ENCODE measurements around the gene UNC13C. TPM values are rescaled to one million over a fixed set of nuclear protein-coding genes. Genes with fewer than 3 reads are reported as not detected.

The UNC13C gene
- total and polyA plus RNA-seq, 2 experiments from 2014 or later = 0.92 to 10.3 TPM

- Histone ChIP-seq H3K9me2 (replicated peaks; ENCODE audit: insufficient read depth) (no peaks in the 10 kb centered on the region), H3K79me2 (no peaks in the 10 kb centered on the region), H3K4me2 (no peak overlapping the region), H3K9me3 (ENCODE audit: low read depth) (no peaks in the 10 kb centered on the region), H3K4me3 (no peak overlapping the region), H3K27me3 (no peaks in the 10 kb centered on the region), H3K4me1 (ENCODE audit: insufficient read depth) (no peaks in the 10 kb centered on the region), H2AFZ (no peak overlapping the region), H4K20me1 (ENCODE audit: insufficient read depth, poor library complexity, severe bottlenecking) (no peaks in the 10 kb centered on the region), H3K27ac (no peak overlapping the region), H3K36me3 (replicated peaks; ENCODE audit: insufficient read depth, low read depth) (no peaks in the 10 kb centered on the region)
- DNase-seq (ENCODE audit: low spot score) = no peak
- 78% methylated on average over 3 of the region's 3 CpGs for WGBS (ENCODE audit: low lambda C conversion rate, missing lambda C conversion rate)
- no peak for TF ChIP-seq CTCF (IDR thresholded peaks at IDR 0.05; ENCODE audit: poor library complexity)
- no peak for TF ChIP-seq EZH2 (IDR thresholded peaks at IDR 0.05; ENCODE audit: borderline replicate concordance)
- no peak for TF ChIP-seq EZH2phosphoT487 (IDR thresholded peaks at IDR 0.05; ENCODE audit: low read depth, severe bottlenecking, unreplicated experiment)
These were observed 272.1 kb downstream of the UNC13C start for GRCh38 chr15:54250326-54250725.

- Histone ChIP-seq H3K4me3 (no peak overlapping the region), H3K36me3 (replicated peaks; ENCODE audit: insufficient read depth, low read depth) (no peaks in the 10 kb centered on the region), H3K27me3 (no peaks in the 10 kb centered on the region), H3K4me1 (ENCODE audit: insufficient read depth) (no peaks in the 10 kb centered on the region), H3K9me3 (ENCODE audit: low read depth) (no peaks in the 10 kb centered on the region), H3K27ac (no peak overlapping the region), H3K79me2 (no peaks in the 10 kb centered on the region), H3K9me2 (replicated peaks; ENCODE audit: insufficient read depth) (no peaks in the 10 kb centered on the region), H2AFZ (no peak overlapping the region), H3K4me2 (no peak overlapping the region), H4K20me1 (ENCODE audit: insufficient read depth, poor library complexity, severe bottlenecking) (no peaks in the 10 kb centered on the region)
- TF ChIP-seq EZH2phosphoT487 (IDR thresholded peaks at IDR 0.05; ENCODE audit: low read depth, severe bottlenecking, unreplicated experiment) = no peak
- no peak for TF ChIP-seq CTCF (IDR thresholded peaks at IDR 0.05; ENCODE audit: poor library complexity)
- no peak for TF ChIP-seq EZH2 (IDR thresholded peaks at IDR 0.05; ENCODE audit: borderline replicate concordance)
- DNase-seq (ENCODE audit: low spot score) = no peak
- WGBS (ENCODE audit: low lambda C conversion rate, missing lambda C conversion rate) = 79% methylated on average over 6 of the region's 6 CpGs
These were observed 277.9 kb downstream of the UNC13C start for GRCh38 chr15:54256190-54256589.

- H3K27ac ChIP-seq = no peak overlapping the region
- H3K79me2 ChIP-seq = no peaks in the 10 kb centered on the region
- no peak overlapping the region for H3K4me2 ChIP-seq
- no peaks in the 10 kb centered on the region for H3K27me3 ChIP-seq
- no peaks in the 10 kb centered on the region for H3K9me3 ChIP-seq (ENCODE audit: low read depth)
- TF ChIP-seq EZH2phosphoT487 (IDR thresholded peaks at IDR 0.05; ENCODE audit: low read depth, severe bottlenecking, unreplicated experiment) (no peak), EZH2 (IDR thresholded peaks at IDR 0.05; ENCODE audit: borderline replicate concordance) (no peak), CTCF (IDR thresholded peaks at IDR 0.05; ENCODE audit: poor library complexity) (no peak)
- no peaks in the 10 kb centered on the region for H4K20me1 ChIP-seq (ENCODE audit: insufficient read depth, poor library complexity, severe bottlenecking)
- no peak overlapping the region for H3K4me3 ChIP-seq
- no peaks in the 10 kb centered on the region for H3K36me3 ChIP-seq (replicated peaks; ENCODE audit: insufficient read depth, low read depth)
- WGBS (ENCODE audit: low lambda C conversion rate, missing lambda C conversion rate) = 23% methylated on average over 3 of the region's 3 CpGs
- no peak overlapping the region for H2AFZ ChIP-seq
- DNase-seq (ENCODE audit: low spot score) = no peak
- H3K9me2 ChIP-seq (replicated peaks; ENCODE audit: insufficient read depth) = no peaks in the 10 kb centered on the region
- no peaks in the 10 kb centered on the region for H3K4me1 ChIP-seq (ENCODE audit: insufficient read depth)
These were observed 295.7 kb downstream of the UNC13C start for GRCh38 chr15:54273928-54274327.

- Histone ChIP-seq H3K4me2 (no peak overlapping the region), H3K36me3 (replicated peaks; ENCODE audit: insufficient read depth, low read depth) (no peaks in the 10 kb centered on the region), H4K20me1 (ENCODE audit: insufficient read depth, poor library complexity, severe bottlenecking) (no peaks in the 10 kb centered on the region), H3K4me1 (ENCODE audit: insufficient read depth) (no peaks in the 10 kb centered on the region), H2AFZ (no peak overlapping the region), H3K27me3 (no peaks in the 10 kb centered on the region), H3K9me2 (replicated peaks; ENCODE audit: insufficient read depth) (no peaks in the 10 kb centered on the region), H3K27ac (no peak overlapping the region), H3K4me3 (no peak overlapping the region), H3K9me3 (ENCODE audit: low read depth) (no peaks in the 10 kb centered on the region), H3K79me2 (no peaks in the 10 kb centered on the region)
- no peak for DNase-seq (ENCODE audit: low spot score)
- 75% methylated on average over 4 of the region's 4 CpGs for WGBS (ENCODE audit: low lambda C conversion rate, missing lambda C conversion rate)
- TF ChIP-seq EZH2phosphoT487 (IDR thresholded peaks at IDR 0.05; ENCODE audit: low read depth, severe bottlenecking, unreplicated experiment) (no peak), CTCF (IDR thresholded peaks at IDR 0.05; ENCODE audit: poor library complexity) (no peak), EZH2 (IDR thresholded peaks at IDR 0.05; ENCODE audit: borderline replicate concordance) (no peak)
These were observed 299.6 kb downstream of the UNC13C start for GRCh38 chr15:54277834-54278233.
